GM12873 (cell line): ENCODE data around the gene GALK1.

Experiments used
- TF ChIP-seq, protein P1 (sequence below): IDR thresholded peaks from 2 replicates; pipeline ENCODE4 v1.5.1; 2012; ENCODE audit warnings: low read depth, mild to moderate bottlenecking, moderate library complexity, low read length, control low read depth; ENCODE audit not compliant: insufficient read depth; ENCODE audit errors: missing control alignments

Gene GALK1

GRCh38 chr17:75730065-75730464, 34.9 kb downstream of the GALK1 start:
- TF ChIP-seq, protein P1, sequence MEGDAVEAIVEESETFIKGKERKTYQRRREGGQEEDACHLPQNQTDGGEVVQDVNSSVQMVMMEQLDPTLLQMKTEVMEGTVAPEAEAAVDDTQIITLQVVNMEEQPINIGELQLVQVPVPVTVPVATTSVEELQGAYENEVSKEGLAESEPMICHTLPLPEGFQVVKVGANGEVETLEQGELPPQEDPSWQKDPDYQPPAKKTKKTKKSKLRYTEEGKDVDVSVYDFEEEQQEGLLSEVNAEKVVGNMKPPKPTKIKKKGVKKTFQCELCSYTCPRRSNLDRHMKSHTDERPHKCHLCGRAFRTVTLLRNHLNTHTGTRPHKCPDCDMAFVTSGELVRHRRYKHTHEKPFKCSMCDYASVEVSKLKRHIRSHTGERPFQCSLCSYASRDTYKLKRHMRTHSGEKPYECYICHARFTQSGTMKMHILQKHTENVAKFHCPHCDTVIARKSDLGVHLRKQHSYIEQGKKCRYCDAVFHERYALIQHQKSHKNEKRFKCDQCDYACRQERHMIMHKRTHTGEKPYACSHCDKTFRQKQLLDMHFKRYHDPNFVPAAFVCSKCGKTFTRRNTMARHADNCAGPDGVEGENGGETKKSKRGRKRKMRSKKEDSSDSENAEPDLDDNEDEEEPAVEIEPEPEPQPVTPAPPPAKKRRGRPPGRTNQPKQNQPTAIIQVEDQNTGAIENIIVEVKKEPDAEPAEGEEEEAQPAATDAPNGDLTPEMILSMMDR: no peak

DNA sequence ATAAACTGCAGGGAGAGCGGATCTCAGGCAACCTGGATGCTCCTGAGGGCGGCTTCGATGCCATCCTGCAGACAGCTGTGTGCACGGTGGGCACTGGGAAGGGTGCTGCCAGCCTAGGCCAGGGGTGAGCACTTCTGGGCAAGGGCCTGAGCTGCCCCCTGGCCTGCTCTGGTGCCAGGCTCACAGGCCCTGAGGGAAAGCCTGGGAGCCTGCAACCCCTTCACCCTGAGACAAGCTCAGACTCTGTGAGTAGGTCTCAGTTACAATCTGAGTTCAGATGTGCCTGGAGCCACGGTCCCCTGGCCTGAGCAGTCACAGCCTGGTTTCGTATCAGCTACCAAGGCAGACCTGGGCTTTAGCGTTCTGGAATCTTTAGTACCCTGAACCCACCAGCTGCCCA, 35.6 kb downstream of the GALK1 start:
- TF ChIP-seq, protein P1: no peak

DNA sequence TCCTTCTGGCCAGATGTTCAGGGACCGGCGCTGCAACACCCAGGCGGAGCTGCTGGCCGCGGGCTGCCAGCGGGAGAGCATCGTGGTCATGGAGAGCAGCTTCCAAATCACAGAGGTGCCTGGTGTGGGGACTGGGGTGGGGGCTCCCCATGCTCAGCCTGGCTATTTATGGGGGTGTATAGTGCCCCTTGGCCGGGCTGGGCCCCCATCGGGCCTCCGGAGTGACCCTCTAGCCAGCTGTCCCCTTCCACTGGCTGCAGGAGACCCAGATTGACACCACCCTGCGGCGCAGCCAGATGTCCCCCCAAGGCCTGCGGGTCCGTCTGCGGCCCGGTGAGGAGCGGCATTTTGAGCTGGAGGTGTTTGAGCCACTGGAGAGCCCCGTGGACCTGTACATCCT, 37.6 kb downstream of the GALK1 start:
- TF ChIP-seq, protein P1: no peak

GRCh38 chr17:75725504-75725903, 39.5 kb downstream of the GALK1 start:
- TF ChIP-seq, protein P1: no peak

- TF ChIP-seq, protein P1: no peak
These were observed 40.7 kb downstream of the GALK1 start for GRCh38 chr17:75724016-75725003.

DNA sequence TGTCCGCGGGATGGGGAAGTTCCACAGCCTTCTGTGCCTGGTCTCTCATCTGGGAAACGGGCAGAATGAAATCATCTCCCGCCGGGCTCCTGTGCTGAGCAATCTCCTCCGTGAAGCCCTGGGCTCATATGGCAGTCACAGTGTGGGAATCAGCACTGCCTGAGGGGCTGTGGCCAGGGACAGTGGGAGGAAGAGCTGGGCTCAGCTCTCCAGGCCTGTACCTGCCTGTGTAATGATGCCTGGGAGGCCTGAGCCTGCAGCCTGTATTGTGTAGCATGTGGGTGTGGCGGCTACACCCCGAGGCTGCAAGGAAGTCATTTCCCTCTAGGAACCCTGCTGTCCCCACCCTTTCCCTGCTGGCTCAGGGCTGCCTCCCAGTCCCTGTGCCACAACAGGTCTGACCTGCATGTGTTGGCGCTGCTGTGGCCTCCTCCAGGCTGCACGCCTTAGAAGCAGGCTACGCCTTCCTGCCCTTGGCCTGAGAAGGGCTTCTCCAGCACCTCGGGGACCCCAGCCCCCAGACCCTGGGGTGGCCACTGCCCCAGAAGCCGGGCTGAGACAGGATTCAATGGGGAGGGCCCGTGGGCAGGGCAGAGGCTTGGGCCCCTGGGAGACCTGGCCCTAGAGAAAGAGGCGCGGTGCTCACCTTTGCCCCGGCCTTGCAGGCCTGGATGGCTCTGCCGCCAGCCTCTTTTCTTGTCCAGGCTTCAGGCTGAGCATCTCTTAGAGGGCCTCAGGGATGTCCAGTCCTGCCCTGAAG, 41.6 kb downstream of the GALK1 start:
- TF ChIP-seq, protein P1: no peak

- TF ChIP-seq, protein P1: no peak
These were observed 42.4 kb downstream of the GALK1 start for GRCh38 chr17:75722542-75723095.
